HEK293T (cell line): Measurements from ENCODE around the gene OAS2.

Source experiments
- CTCF ChIA-PET: fragments of 350-600 bp; formaldehyde crosslinking; extraction: SDS; loops from one replicate; lab custom pipeline; 2021; ENCODE audit warnings: antibody characterized with exemption, inconsistent platforms; lab: Yijun Ruan, JAX
- POLR2A ChIA-PET: fragments of 350-600 bp; formaldehyde crosslinking; extraction: SDS; loops from one replicate; lab custom pipeline; 2020; ENCODE audit warnings: antibody characterized with exemption, inconsistent platforms; lab: Yijun Ruan, JAX
- DNase-seq: peaks from one replicate; pipeline ENCODE4 v3.0.0; 2012; ENCODE audit warnings: mixed read lengths; ENCODE audit errors: extremely low spot score
- ARNT ChIP-seq: fragments of 450-650 bp; IDR thresholded peaks from 2 replicates; pipeline ENCODE4 v1.6.1; 2017; ENCODE audit warnings: mild to moderate bottlenecking
- BHLHE40 ChIP-seq: fragments of 450-650 bp; IDR thresholded peaks from 2 replicates; pipeline ENCODE4 v1.6.1; 2016; ENCODE audit warnings: mild to moderate bottlenecking, moderate library complexity, borderline replicate concordance
- CTBP1 ChIP-seq: fragments of 450-650 bp; IDR thresholded peaks from 2 replicates; pipeline ENCODE4 v1.6.1; 2016; ENCODE audit warnings: borderline replicate concordance
- ELF4 ChIP-seq: fragments of 450-650 bp; IDR thresholded peaks from 2 replicates; pipeline ENCODE4 v1.6.1; 2017; ENCODE audit warnings: antibody characterized with exemption
- FOXA1 ChIP-seq: fragments of 450-650 bp; IDR thresholded peaks from 2 replicates; pipeline ENCODE4 v1.6.1; 2016; ENCODE audit warnings: mild to moderate bottlenecking
- FOXK2 ChIP-seq: fragments of 450-650 bp; IDR thresholded peaks from 2 replicates; pipeline ENCODE4 v1.6.1; 2016; ENCODE audit warnings: mild to moderate bottlenecking
- FOXM1 ChIP-seq: fragments of 450-650 bp; IDR thresholded peaks from 2 replicates; pipeline ENCODE4 v1.6.1; 2017; ENCODE audit warnings: mild to moderate bottlenecking, borderline replicate concordance
- HDGF ChIP-seq: fragments of 450-650 bp; IDR thresholded peaks from 2 replicates; pipeline ENCODE4 v1.6.1; 2017; ENCODE audit warnings: antibody characterized with exemption, borderline replicate concordance
- L3MBTL2 ChIP-seq: fragments of 450-650 bp; conservative IDR thresholded peaks from 2 replicates; pipeline ENCODE4 v1.6.1; 2016; ENCODE audit warnings: mild to moderate bottlenecking
- LEF1 ChIP-seq: fragments of 450-650 bp; IDR thresholded peaks from 2 replicates; pipeline ENCODE4 v1.6.1; 2017; ENCODE audit warnings: mild to moderate bottlenecking, borderline replicate concordance
- NFRKB ChIP-seq: fragments of 450-650 bp; IDR thresholded peaks from 2 replicates; pipeline ENCODE4 v1.6.1; 2016; ENCODE audit warnings: mild to moderate bottlenecking, moderate library complexity
- SP1 ChIP-seq: fragments of 450-650 bp; IDR thresholded peaks from 2 replicates; pipeline ENCODE4 v1.6.1; 2017
- SUZ12 ChIP-seq: fragments of 450-650 bp; IDR thresholded peaks from 2 replicates; pipeline ENCODE4 v1.6.1; 2016; ENCODE audit warnings: mild to moderate bottlenecking
- TARDBP ChIP-seq: fragments of 450-650 bp; IDR thresholded peaks from 2 replicates; pipeline ENCODE4 v1.6.1; 2016
- ZNF384 ChIP-seq: fragments of 450-650 bp; IDR thresholded peaks from 2 replicates; pipeline ENCODE4 v1.6.1; 2016
- TF ChIP-seq, protein P1 (sequence below): fragments of 450-650 bp; IDR thresholded peaks from 2 replicates; pipeline ENCODE4 v1.6.1; 2016

Gene OAS2

GRCh38 chr12:112996501-112996900 is 18.2 kb downstream of the OAS2 start:
- TF ChIP-seq, protein P1, sequence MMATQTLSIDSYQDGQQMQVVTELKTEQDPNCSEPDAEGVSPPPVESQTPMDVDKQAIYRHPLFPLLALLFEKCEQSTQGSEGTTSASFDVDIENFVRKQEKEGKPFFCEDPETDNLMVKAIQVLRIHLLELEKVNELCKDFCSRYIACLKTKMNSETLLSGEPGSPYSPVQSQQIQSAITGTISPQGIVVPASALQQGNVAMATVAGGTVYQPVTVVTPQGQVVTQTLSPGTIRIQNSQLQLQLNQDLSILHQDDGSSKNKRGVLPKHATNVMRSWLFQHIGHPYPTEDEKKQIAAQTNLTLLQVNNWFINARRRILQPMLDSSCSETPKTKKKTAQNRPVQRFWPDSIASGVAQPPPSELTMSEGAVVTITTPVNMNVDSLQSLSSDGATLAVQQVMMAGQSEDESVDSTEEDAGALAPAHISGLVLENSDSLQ: peak; percentile 18; the same call in 1 of the 2 replicates
- no peak for TF ChIP-seq LEF1
- TF ChIP-seq ELF4: no peak
- no peak for TF ChIP-seq TARDBP
- no peak for DNase-seq
- POLR2A ChIA-PET: no interaction called here
- CTCF ChIA-PET: no interaction called here

- no peak for TF ChIP-seq BHLHE40
- no peak for TF ChIP-seq CTBP1
- no peak for TF ChIP-seq FOXA1
- TF ChIP-seq ELF4: no peak
- TF ChIP-seq LEF1: no peak
- POLR2A ChIA-PET: no interaction called here
- no peak for DNase-seq
- CTCF ChIA-PET: no interaction called here
Measured at GRCh38 chr12:112997506-112997905, 19.2 kb downstream of the OAS2 start.

DNA sequence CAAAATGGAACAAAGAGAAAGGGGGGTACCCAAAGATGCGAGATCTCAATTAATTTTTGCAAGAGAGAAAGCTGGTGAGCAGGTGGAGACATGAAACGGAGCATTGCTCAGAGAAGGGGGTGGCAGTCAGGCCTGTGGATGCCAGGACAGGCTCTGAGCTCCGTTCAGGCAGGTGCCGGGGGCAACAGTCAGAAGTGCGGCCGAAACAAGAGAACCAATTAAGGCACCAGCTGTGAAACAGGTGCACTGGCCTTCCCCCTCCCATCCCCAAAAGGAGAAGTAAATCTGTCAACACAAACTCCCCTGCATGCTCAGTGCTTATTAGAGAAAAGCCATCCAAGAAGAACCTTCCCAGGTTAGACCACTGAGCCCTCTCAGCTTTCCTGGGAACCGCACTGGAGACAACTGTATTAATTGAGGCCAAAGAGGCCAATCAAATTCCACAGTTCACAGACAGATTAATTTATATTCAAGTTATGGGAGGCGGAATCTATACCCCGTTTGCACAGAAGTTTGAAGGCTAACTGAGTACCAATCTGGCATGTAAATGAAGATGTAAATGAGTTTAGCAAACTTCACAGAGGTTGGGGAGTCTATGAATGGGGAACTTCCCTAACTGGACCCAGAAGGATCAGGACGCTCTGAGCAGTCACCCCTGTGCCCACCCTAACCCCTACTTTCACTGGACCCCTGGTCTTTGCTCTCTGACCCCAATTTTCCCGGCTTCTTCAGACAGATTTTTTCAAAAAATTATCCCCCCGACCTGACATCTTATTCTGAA is 20.9 kb downstream of the OAS2 start:
- CTCF ChIA-PET: no interaction called here
- no peak for DNase-seq
- TF ChIP-seq HDGF (no peak), FOXK2 (no peak), FOXA1 (no peak), SP1 (no peak), SUZ12 (no peak), TARDBP (no peak), FOXM1 (no peak), LEF1 (no peak), ELF4 (no peak), L3MBTL2 (no peak), ZNF384 (no peak), CTBP1 (no peak), NFRKB (no peak)
- TF ChIP-seq, protein P1: no peak
- POLR2A ChIA-PET: no interaction called here

GRCh38 chr12:113000433-113000832 is 22.1 kb downstream of the OAS2 start:
- CTCF ChIA-PET: no interaction called here

DNA sequence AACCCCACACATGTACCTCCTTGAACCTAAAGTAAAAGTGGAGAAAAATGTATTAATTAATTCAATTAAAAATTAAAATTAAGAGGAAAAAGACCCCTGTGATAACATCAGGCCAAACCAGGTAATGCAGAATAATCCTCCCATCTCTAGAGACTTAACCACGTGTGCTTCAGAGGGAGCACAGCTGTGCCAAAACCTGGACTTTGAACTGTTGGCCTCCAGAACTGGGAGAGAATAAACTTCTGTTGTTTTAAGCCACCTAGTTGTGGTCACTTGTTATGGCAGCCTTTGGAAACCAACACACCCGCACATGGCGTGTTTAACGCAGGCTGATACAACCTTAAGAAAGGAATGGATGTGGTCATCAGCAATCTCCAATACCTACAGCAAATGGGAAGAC is 23.8 kb downstream of the OAS2 start:
- peak; percentile 29 for DNase-seq
- ChIA-PET POLR2A (no interaction called here), CTCF (interaction anchor here (0.6 kb wide), 1 partner anchor 97 kb away, joined by 3 read pairs; no protein-coding TSS in a partner anchor)
- no peak for TF ChIP-seq HDGF

More at GRCh38 chr12:113000433-113000832, 22.1 kb downstream of the OAS2 start:
- no peak for DNase-seq
- POLR2A ChIA-PET: no interaction called here
- TF ChIP-seq, protein P1: no peak
- no peak for TF ChIP-seq ARNT
- TF ChIP-seq NFRKB: no peak
- no peak for TF ChIP-seq SUZ12
- TF ChIP-seq FOXM1: no peak
- no peak for TF ChIP-seq TARDBP
- TF ChIP-seq FOXK2: no peak
- TF ChIP-seq L3MBTL2: no peak
- TF ChIP-seq ELF4: no peak
- no peak for TF ChIP-seq CTBP1
- TF ChIP-seq FOXA1: no peak
- no peak for TF ChIP-seq ZNF384
- no peak for TF ChIP-seq SP1
- TF ChIP-seq HDGF: no peak
- TF ChIP-seq LEF1: no peak
- no peak for TF ChIP-seq BHLHE40

DNA sequence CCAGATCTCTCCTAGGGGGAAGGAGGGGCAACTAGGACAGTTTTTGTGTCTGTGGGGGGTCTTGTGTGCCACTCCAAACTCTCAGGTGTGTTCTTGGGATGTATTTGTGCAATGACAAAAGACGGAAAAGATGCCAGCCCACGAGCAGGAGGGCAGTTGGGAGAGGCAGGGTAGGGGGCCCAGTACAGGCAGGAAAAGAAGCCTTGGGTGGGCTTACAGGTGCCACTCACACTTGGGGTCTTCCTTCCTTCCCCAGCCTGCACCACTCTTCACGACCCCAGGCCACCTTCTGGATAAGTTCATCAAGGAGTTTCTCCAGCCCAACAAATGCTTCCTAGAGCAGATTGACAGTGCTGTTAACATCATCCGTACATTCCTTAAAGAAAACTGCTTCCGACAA is 24.4 kb downstream of the OAS2 start:
- CTCF ChIA-PET: no interaction called here
- POLR2A ChIA-PET: no interaction called here
- TF ChIP-seq LEF1: no peak
- no peak for TF ChIP-seq FOXK2
- no peak for DNase-seq

DNA sequence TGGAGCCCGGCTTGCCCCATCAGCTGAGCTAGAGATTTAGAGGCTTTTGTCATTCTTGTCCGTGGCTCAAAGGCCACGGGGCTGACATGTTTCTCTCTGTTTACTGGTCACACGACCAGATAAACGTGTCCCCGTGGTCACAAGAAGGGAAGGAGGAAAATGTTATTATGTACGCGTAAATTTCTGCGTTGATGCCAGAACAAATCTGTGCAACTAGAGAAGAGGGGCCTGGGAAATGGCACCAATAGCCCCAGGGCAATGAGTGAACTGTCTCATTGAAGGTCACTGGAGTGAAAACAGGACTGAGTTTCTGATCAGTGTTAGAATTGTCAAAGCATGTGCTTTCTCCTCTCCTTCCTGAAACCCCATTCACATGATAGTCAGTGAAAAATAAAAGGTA is 25.3 kb downstream of the OAS2 start:
- ChIA-PET CTCF (no interaction called here), POLR2A (no interaction called here)
- no peak for TF ChIP-seq L3MBTL2
- TF ChIP-seq FOXM1: no peak
- no peak for TF ChIP-seq CTBP1
- TF ChIP-seq, protein P1: no peak
- TF ChIP-seq ZNF384: no peak
- DNase-seq: no peak
